Measurements from ENCODE around the gene FFAR1.

The FFAR1 gene

DNA sequence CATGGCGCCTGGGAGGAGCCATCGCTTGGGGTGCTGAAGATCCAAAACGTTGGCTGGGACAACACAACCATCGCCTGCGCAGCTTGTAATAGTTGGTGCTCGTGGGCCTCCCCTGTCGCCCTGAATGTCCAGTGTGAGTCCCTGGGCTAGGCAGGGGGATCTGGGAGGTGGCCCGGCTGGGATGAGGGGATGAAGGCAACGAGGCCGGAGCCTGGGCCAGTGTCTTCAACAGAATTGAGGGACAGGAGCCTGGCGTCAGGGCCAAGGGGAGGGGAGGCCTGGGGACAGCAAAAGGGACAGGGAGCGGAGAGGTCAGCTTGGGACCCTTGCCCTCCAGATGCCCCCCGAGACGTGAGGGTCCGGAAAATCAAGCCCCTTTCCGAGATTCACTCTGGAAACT is 6.7 kb upstream of the FFAR1 start:
- H3K9me3 ChIP-seq = no peaks in the 10 kb centered on the region
- no peaks in the 10 kb centered on the region for H3K27me3 ChIP-seq
- TF ChIP-seq CTCF (IDR thresholded peaks at IDR 0.05; ENCODE audit: low read depth, low read length) = no peak
- H3K4me1 ChIP-seq = no peaks in the 10 kb centered on the region
- no peaks in the 10 kb centered on the region for H3K36me3 ChIP-seq
- H3K4me3 ChIP-seq (ENCODE audit: low read depth, low read length) = no peak overlapping the region
- DNase-seq = no peak

GRCh38 chr19:35341565-35342225 is 6.0 kb upstream of the FFAR1 start:
- Histone ChIP-seq H3K27me3 (no peaks in the 10 kb centered on the region), H3K36me3 (no peaks in the 10 kb centered on the region), H3K9me3 (no peaks in the 10 kb centered on the region), H3K4me1 (no peaks in the 10 kb centered on the region), H3K4me3 (ENCODE audit: low read depth, low read length) (no peak overlapping the region)
- DNase-seq = no peak
- no peak for TF ChIP-seq CTCF (IDR thresholded peaks at IDR 0.05; ENCODE audit: low read depth, low read length)

DNA sequence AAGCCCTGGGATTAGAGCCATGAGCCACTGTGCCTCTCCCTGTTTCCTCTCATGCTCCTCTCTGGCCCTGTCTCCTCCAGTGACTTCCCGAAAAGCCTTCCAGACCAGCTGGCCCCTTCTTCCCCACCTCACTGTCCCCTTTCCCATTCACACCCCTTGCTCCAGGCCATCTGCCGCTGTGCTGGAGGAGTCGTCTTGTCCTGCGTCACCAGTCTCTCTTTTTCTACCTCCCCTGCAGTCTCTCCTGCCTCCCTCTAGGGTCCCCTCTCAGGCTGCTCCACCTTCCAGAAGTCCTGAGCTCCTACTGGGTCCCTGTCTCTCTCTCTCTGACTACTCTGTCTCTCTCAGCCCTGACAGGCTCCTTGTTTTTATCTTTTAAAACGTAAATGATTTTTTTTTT is 5.3 kb upstream of the FFAR1 start:
- Histone ChIP-seq H3K27me3 (no peaks in the 10 kb centered on the region), H3K36me3 (no peaks in the 10 kb centered on the region), H3K9me3 (no peaks in the 10 kb centered on the region), H3K4me1 (no peaks in the 10 kb centered on the region), H3K4me3 (ENCODE audit: low read depth, low read length) (no peak overlapping the region)
- no peak for TF ChIP-seq CTCF (IDR thresholded peaks at IDR 0.05; ENCODE audit: low read depth, low read length)
- no peak for DNase-seq

DNA sequence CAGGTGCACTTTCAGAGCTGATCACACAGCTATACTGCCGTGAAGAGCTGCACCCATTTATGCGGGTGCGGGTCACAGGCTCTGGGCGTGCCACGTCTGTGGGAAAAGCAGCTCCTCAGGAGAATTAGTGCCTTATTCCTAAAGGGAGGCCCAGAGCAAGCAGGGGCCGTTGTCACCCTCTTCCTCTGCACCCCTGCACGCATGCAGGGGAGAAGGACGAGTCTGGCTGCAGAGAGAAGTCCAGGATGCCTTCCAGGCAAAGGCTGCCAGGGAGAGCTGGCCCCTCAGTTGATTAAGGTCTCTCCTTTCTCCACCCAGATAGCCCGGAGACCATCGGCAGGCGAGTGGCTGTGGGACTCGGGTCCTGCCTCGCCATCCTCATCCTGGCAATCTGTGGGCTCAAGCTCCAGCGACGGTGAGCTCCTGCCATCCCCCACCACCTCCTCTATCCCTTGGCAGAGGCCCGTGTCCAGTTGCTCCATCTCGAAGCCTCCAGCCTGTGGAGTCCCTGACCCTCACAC is 3.1 kb upstream of the FFAR1 start:
- no peak overlapping the region for H3K4me3 ChIP-seq (ENCODE audit: low read depth, low read length)
- H3K36me3 ChIP-seq = no peaks in the 10 kb centered on the region
- no peaks in the 10 kb centered on the region for H3K9me3 ChIP-seq
- H3K27me3 ChIP-seq = no peaks in the 10 kb centered on the region
- no peak for TF ChIP-seq CTCF (IDR thresholded peaks at IDR 0.05; ENCODE audit: low read depth, low read length)
- no peaks in the 10 kb centered on the region for H3K4me1 ChIP-seq
- DNase-seq = no peak

DNA sequence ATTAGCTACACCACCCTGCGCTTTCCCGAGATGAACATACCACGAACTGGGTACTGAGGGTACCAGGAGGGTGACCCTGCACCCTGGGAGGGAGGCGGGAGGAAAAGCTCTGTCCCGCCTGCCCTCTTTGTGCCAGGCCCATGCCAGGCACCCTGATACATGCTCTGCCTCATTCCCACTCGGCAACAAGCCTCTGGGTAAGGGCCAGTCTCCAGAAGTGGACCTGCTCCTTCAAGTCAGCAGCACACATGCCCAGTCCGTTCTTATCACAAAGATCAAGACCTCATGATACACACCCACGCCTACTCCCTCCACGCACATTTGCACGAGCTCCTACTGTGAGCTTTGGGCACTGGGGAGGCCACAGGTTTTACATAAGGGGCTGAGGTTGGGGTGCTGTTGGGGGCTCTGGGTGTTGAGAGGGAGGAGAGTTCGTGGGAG is 2.0 kb upstream of the FFAR1 start:
- no peak for TF ChIP-seq CTCF (IDR thresholded peaks at IDR 0.05; ENCODE audit: low read depth, low read length)
- Histone ChIP-seq H3K4me3 (ENCODE audit: low read depth, low read length) (no peak overlapping the region), H3K27me3 (no peaks in the 10 kb centered on the region), H3K36me3 (no peaks in the 10 kb centered on the region), H3K4me1 (no peaks in the 10 kb centered on the region), H3K9me3 (no peaks in the 10 kb centered on the region)
- no peak for DNase-seq

DNA sequence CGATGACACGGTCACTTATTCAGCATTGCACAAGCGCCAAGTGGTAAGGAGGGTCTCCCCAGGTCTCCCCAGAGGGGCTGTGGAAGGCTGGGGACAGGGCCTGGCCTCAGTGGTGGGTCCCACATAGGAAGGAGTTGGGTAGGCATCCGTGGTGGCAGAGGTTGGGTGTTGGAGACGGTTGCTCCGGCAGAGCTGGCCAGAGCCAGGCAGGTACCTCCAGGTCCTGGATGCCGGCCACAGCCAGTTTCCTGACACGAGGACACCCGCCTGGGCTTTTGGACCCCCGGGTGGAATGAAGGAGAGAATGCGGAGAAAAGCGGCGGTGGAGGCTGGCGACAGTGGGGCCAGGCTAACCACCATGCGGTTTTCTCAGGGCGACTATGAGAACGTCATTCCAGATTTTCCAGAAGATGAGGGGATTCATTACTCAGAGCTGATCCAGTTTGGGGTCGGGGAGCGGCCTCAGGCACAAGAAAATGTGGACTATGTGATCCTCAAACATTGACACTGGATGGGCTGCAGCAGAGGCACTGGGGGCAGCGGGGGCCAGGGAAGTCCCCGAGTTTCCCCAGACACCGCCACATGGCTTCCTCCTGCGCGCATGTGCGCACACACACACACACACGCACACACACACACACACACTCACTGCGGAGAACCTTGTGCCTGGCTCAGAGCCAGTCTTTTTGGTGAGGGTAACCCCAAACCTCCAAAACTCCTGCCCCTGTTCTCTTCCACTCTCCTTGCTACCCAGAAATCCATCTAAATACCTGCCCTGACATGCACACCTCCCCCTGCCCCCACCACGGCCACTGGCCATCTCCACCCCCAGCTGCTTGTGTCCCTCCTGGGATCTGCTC is 1.3 kb upstream of the FFAR1 start:
- DNase-seq = no peak
- H3K4me1 ChIP-seq = no peaks in the 10 kb centered on the region
- H3K4me3 ChIP-seq (ENCODE audit: low read depth, low read length) = no peak overlapping the region
- no peak for TF ChIP-seq CTCF (IDR thresholded peaks at IDR 0.05; ENCODE audit: low read depth, low read length)
- H3K27me3 ChIP-seq = no peaks in the 10 kb centered on the region
- no peaks in the 10 kb centered on the region for H3K36me3 ChIP-seq
- H3K9me3 ChIP-seq = no peaks in the 10 kb centered on the region
